Keratinocyte (primary cell): ENCODE measurements around the gene SFXN3. TPM values are rescaled to one million over a fixed set of nuclear protein-coding genes. Genes with fewer than 3 reads are reported as not detected.
A peak's percentile ranks its signal among the peaks of the same experiment; 100 is the strongest.

Experiments used
- DNase-seq: peaks from one replicate; pipeline ENCODE4 v3.0.0-alpha.2; 2011; ENCODE audit warnings: low read depth, missing footprints, low spot score
- FAIRE-seq: peaks from 2 replicates; lab custom pipeline; 2011; peaks lifted over from hg19 to GRCh38; lab: Jason Lieb, UNC
- H2AFZ ChIP-seq: 2 replicates; pipeline ENCODE4 v1.6.0; 2012; ENCODE audit warnings: low read length, control low read depth, inconsistent platforms; ENCODE audit not compliant: control insufficient read depth
- H3K27ac ChIP-seq: 2 replicates; pipeline ENCODE4 v1.5.1; 2011; ENCODE audit warnings: low read length; ENCODE audit not compliant: control insufficient read depth, insufficient read depth
- H3K27me3 ChIP-seq: 3 replicates; pipeline ENCODE4 v1.6.0; 2011; ENCODE audit warnings: low read length; ENCODE audit not compliant: control insufficient read depth, insufficient read depth; ENCODE audit errors: extremely low read depth
- H3K36me3 ChIP-seq, 2 experiments: 2 replicates in 1 of 2; 3 replicates in 1 of 2; pipeline ENCODE4 v1.5.1; 2011; ENCODE audit warnings: low read length in 2 of 2, mild to moderate bottlenecking in 1 of 2; ENCODE audit not compliant: control insufficient read depth in 2 of 2, insufficient read depth in 2 of 2; ENCODE audit errors: extremely low read depth in 1 of 2
- H3K4me1 ChIP-seq: 3 replicates; pipeline ENCODE4 v1.5.1; 2011; ENCODE audit warnings: low read length; ENCODE audit not compliant: control insufficient read depth, insufficient read depth; ENCODE audit errors: extremely low read depth
- H3K4me2 ChIP-seq: 3 replicates; pipeline ENCODE4 v1.6.0; 2011; ENCODE audit warnings: low read depth, low read length; ENCODE audit not compliant: control insufficient read depth, insufficient read depth; ENCODE audit errors: extremely low read depth
- H3K4me3 ChIP-seq, 3 experiments: fragments of 200-600 bp in 1 of 3; sonication (generic) in 1 of 3; 2 replicates in 2 of 3; 3 replicates in 1 of 3; pipeline ENCODE4 v1.5.1; 2011 to 2016; ENCODE audit warnings: low read length in 3 of 3, mild to moderate bottlenecking in 3 of 3, control low read depth in 2 of 3, inconsistent platforms in 1 of 3, low read depth in 1 of 3, mixed read lengths in 1 of 3, mixed run types in 1 of 3, moderate library complexity in 1 of 3; ENCODE audit not compliant: control insufficient read depth in 2 of 3, insufficient read depth in 2 of 3; ENCODE audit errors: extremely low read depth in 1 of 3
- H3K79me2 ChIP-seq: 2 replicates; pipeline ENCODE4 v1.6.0; 2012; ENCODE audit warnings: low read length; ENCODE audit not compliant: control insufficient read depth, insufficient read depth
- H3K9ac ChIP-seq: 3 replicates; pipeline ENCODE4 v1.6.0; 2011; ENCODE audit warnings: low read length; ENCODE audit not compliant: control insufficient read depth, insufficient read depth; ENCODE audit errors: extremely low read depth
- H3K9me1 ChIP-seq: 3 replicates; pipeline ENCODE4 v1.6.0; 2011; ENCODE audit warnings: low read length; ENCODE audit not compliant: control insufficient read depth, insufficient read depth; ENCODE audit errors: extremely low read depth
- H3K9me3 ChIP-seq: 2 replicates; pipeline ENCODE4 v1.5.1; 2012; ENCODE audit warnings: low read depth, low read length; ENCODE audit not compliant: control insufficient read depth
- H4K20me1 ChIP-seq: 3 replicates; pipeline ENCODE4 v1.6.0; 2011; ENCODE audit warnings: low read length; ENCODE audit not compliant: control insufficient read depth, insufficient read depth; ENCODE audit errors: extremely low read depth
- CTCF ChIP-seq, 3 experiments: IDR thresholded peaks in 1 of 3; conservative IDR thresholded peaks in 1 of 3; optimal IDR thresholded peaks in 1 of 3; 2 replicates in 2 of 3; 3 replicates in 1 of 3; pipeline versions ENCODE3 to v1.5.1; 2011; ENCODE audit warnings: low read length in 3 of 3, mild to moderate bottlenecking in 3 of 3, moderate library complexity in 2 of 3, control low read depth in 1 of 3, inconsistent platforms in 1 of 3; ENCODE audit not compliant: insufficient read depth in 2 of 3; ENCODE audit errors: extremely low read depth in 1 of 3
- EZH2 ChIP-seq: IDR thresholded peaks from one replicate; pipeline ENCODE4 v1.6.1; 2012; ENCODE audit warnings: inconsistent platforms, mild to moderate bottlenecking, low read length, moderate library complexity
- dilution Hi-C: fragments of 300-500 bp; cut with MboI; formaldehyde crosslinking; loops from one replicate; pipeline ENCODE4 v1.7.0; 2020; ENCODE audit warnings: low sequenced_read_pairs; ENCODE audit not compliant: extremely low pct_ligation_motif_present
- polyA minus RNA-seq, 3 experiments: library from RNA; depleted of rRNA, polyadenylated mRNA; stranded (reverse); fragments of >200 nt; gene quantifications; 1 replicate in 1 of 3; 2 replicates in 1 of 3; 3 replicates in 1 of 3; pipeline ENCODE4 v1.2.3, GENCODE V29; 2011
- polyA plus RNA-seq, 5 experiments: library from polyadenylated mRNA; depleted of rRNA in 3 of 5; stranded (reverse) in 3 of 5; stranded (forward) in 1 of 5; unstranded in 1 of 5; fragments of >200 nt; gene quantifications; 1 replicate in 1 of 5; 2 replicates in 3 of 5; 3 replicates in 1 of 5; pipeline versions ENCODE4 v1.2.1 to v1.2.3, GENCODE V29; 2011 to 2012; ENCODE audit warnings: missing spikeins in 2 of 5, low read depth in 1 of 5, low replicate concordance in 1 of 5

The SFXN3 gene
- 77.0 to 102 TPM (median 78.7 TPM) in 3 replicates for polyA plus RNA-seq
- polyA plus RNA-seq (2011; ENCODE audit: low read depth): 16.3 TPM
- 46.8 and 54.3 TPM in 2 replicates for polyA plus RNA-seq (2011; cell fraction: cytosol; rRNA removed)
- polyA plus RNA-seq (2011; cell fraction: nucleus; rRNA removed): 223 and 238 TPM in 2 replicates
- 29.7 and 42.9 TPM in 2 replicates for polyA plus RNA-seq (2012; ENCODE audit: low replicate concordance)
- 101 to 143 TPM (median 111 TPM) in 3 replicates for polyA minus RNA-seq
- polyA minus RNA-seq (2011; cell fraction: cytosol; rRNA and poly(A)+ RNA removed): 110 TPM
- 45.5 and 69.4 TPM in 2 replicates for polyA minus RNA-seq (2011; cell fraction: nucleus; rRNA and poly(A)+ RNA removed)

DNA sequence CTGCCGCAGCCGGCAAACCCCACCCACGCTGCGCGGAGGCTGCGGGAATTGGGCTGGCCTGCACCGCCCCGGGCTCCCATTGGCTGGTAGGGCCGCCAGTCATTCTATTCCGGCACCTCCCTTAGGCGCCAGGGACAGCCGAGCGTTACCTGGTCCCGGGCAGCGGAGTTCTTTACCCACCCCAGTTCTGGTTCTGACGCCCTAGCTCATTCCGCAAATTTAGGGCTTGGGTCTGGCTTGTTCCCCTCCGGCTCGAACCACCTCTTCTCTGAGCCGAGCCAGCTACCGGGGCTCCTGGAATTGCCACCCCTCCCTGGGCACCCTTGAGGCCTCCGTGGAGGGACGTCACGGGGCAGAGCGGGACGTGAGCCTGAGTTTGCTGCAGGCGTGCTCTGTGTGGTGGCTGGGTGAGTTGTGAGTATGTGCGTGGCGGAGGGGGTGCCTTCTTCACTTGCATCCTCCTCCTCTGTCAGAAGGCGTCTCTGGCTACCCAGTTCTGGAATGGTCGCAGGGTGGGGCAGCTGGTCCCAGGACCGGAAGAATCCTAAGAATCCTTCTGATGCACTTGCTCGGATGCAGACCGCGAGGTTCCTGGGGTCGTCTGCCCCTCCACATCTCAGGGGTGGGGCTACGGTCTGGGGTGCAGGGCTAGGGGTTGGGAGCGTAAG lies at the start of gene SFXN3, which contains the start of gene PDZD7:
Gene SFXN3 (plus strand): TSS at position 107 of the 668 bp plus-strand sequence. CDS start 3,461 bp downstream, outside the sequence.
Gene PDZD7 (minus strand): TSS at position 2 of the 668 bp plus-strand sequence. CDS start 910 bp downstream, outside the sequence.
- Histone ChIP-seq H3K27ac (peak within 1 kb of the TSS; percentile 84), H3K36me3 (peaks cover 9 to 16% of the 10 kb centered on the region in 2 experiments), H3K4me3 (peak within 1 kb of the TSS; percentile 64 to 86 (median 80)), H3K4me2 (peak within 1 kb of the TSS; percentile 99), H3K9me1 (no peaks in the 10 kb centered on the region), H4K20me1 (no peaks in the 10 kb centered on the region), H3K4me1 (peaks cover 27% of the 10 kb centered on the region), H3K9me3 (no peaks in the 10 kb centered on the region), H2AFZ (peak within 1 kb of the TSS; percentile 81), H3K27me3 (peaks cover 9% of the 10 kb centered on the region), H3K79me2 (peaks cover 5% of the 10 kb centered on the region), H3K9ac (peak within 1 kb of the TSS; percentile 77)
- TF ChIP-seq EZH2 (no peak), CTCF (optimal IDR thresholded peaks at IDR 0.05 in 1 of 3, IDR thresholded peaks at IDR 0.05 in 1 of 3, conservative IDR thresholded peaks at IDR 0.05 in 1 of 3; ENCODE audit: extremely low read depth in 1 of 3, insufficient read depth in 2 of 3, low read length in 3 of 3) (no peak)
- FAIRE-seq: no peak
- DNase-seq: no peak
- dilution Hi-C loops: no loop called here

- H2AFZ ChIP-seq: no peak overlapping the region
- no peak for FAIRE-seq
- TF ChIP-seq EZH2 (no peak), CTCF (optimal IDR thresholded peaks at IDR 0.05 in 1 of 3, IDR thresholded peaks at IDR 0.05 in 1 of 3, conservative IDR thresholded peaks at IDR 0.05 in 1 of 3; ENCODE audit: extremely low read depth in 1 of 3, insufficient read depth in 2 of 3, low read length in 3 of 3) (no peak)
- no peaks in the 10 kb centered on the region for H3K9me3 ChIP-seq
- dilution Hi-C loops: no loop called here
- H3K4me3 ChIP-seq: no peak overlapping the region
- DNase-seq: no peak
- H3K27ac ChIP-seq: no peak overlapping the region
- no peak overlapping the region for H3K9ac ChIP-seq
- peaks cover 3% of the 10 kb centered on the region for H3K9me1 ChIP-seq
- H3K36me3 ChIP-seq: peaks cover 8 to 23% of the 10 kb centered on the region in 2 experiments
- H4K20me1 ChIP-seq: no peaks in the 10 kb centered on the region
- peaks cover 24% of the 10 kb centered on the region for H3K79me2 ChIP-seq
- peaks cover 10% of the 10 kb centered on the region for H3K4me1 ChIP-seq
- H3K4me2 ChIP-seq: no peak overlapping the region
- no peaks in the 10 kb centered on the region for H3K27me3 ChIP-seq
Measured at GRCh38 chr10:100982916-100983830, 47.9 kb upstream of the SFXN3 start.
